ENCODE measurements around the gene ABHD8.

Gene ABHD8

DNA sequence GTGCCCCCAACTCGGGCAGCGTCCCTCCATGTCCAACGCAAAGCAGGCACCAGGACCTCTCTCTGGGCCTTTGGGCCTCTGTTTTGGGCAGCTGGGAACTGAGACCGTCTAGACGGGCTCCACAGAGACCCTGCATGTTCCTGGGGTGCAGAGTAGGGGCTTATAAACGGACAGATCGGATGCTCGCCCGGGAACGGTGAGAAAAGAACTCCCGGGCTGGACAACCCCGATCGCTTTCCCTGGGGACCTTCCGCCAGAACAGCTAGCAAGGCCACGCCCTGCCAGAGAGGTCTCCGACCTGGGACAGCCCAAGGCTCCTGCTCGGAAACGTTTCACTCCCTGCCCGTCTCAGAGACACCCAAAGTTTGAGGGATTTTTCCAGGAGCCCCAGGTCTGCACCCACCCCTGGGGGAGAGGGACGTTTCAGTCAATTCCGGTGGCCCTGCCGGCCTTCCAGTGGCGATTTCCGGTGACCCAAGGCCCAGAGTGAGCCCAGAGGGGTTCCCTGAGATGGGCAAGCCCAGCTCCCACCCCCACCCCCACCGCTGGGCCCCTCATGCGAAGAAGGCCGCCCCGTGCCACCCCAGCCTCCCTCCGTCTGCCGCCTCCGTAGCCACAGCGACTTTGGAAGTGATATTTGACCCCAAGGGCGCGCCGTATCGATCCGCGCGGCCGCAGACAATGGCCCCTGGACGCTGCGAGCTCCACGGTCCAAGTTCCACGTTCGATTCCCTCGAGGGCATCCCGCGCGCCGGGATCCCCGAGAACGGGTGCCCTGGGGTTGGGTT lies 59.2 kb downstream of the ABHD8 start:
- no peak for DNase-seq (ENCODE audit: extremely low read depth in 1 of 2, low read depth in 1 of 2)

DNA sequence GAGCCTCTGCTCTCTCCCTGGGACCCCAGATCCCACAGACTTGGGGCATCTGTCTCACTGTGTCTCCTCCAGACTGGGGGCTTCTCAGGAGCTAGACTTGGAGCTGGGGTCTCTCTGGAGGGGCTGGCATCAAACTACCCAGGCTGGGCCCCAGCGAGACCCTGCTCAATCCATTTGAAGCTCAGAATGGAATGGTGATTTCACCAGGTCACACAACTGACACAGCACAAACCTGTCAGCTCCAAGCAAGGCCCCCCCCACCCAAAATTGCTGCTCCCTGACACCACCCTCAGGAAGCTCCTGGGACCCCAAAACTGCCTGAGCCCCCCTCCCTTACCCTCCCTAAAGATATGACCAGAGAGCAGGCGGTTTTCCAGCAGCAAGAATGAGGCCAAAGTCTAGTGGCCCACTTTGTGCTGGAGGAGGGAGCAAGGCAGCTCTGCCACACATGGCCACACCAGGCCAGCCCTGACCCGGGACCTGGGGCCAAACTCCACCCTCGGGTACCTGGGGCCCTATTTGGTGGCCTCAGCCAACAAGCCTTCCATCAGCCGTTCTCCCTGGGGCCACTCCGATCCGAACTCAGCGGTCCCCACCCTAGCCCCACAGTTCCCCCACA lies 59.9 kb downstream of the ABHD8 start:
- DNase-seq (ENCODE audit: extremely low read depth in 1 of 2, low read depth in 1 of 2), result no peak

DNA sequence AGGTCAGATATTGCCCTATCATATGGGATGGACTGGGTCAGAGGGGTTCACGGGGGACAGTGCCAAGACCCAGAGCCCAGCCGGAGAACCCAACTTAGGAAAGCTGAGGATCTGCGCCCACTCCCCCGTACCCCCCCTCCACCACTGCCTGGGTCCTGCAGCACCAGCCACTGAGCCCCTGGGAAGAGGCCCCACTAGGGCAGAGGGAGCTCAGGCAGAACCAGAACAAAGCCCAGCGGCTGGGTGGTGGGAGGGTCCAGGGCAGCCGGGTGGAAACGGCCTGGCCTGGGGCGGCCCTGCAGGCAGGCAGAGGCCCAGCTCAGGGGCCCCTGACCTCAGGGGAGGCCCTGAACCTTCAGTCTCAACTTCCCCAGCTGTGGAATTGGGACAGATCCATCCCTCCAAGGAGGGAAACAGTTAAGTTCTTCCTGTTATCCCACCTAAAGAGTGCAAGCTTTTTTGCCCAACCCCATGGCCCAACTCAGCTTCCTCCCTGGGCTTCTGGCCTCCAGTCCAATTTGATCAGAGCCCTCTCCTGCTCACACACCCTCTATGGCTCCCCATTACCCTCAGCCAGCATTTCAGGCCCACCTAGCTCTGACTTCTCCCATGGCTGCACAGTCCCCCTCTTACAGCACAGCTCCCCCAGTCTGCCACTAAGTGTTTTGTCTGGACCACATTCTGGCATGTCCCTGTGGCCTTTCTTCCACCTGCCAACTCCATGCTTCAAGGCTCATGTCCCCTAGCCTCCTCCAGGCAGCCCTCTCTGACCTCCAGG lies 60.6 kb downstream of the ABHD8 start:
- DNase-seq (ENCODE audit: extremely low read depth in 1 of 2, low read depth in 1 of 2), result no peak

All from stimulated activated CD8-positive, alpha-beta memory T cell treated with anti-CD3 and anti-CD28 coated beads, Interleukin-7, amount 100 ng/mL, for 48 hours (primary cell).